ENCODE data around the gene PCBD2.

DNA sequence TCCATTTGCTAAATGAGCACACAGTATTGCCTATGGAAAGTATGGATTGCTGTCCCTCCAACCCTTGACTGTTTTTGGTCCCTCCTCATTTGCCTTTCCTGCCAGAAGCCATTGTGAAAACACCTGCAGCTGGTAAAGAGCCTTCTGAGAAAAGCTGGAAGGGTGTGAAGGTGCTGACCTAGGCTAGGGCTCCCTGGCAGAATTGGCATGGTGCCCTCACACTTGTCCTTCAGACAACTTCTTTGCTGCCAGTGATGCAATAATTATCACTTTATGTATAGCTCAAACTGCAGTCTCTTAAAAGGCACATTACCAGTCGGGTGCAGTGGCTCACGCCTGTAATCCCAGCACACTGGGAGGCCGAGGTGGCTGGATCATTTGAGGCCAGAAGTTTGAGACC lies 26.5 kb upstream of the PCBD2 start:
- TF ChIP-seq SRF (IDR thresholded peaks at IDR 0.05; ENCODE audit: low read depth) (no peak), POLR2A (IDR thresholded peaks at IDR 0.05; ENCODE audit: borderline replicate concordance, extremely low read depth, insufficient read depth, insufficient read length) (no peak), CEBPB (IDR thresholded peaks at IDR 0.05; ENCODE audit: low read depth) (no peak)
- TF ChIP-seq, protein P1, sequence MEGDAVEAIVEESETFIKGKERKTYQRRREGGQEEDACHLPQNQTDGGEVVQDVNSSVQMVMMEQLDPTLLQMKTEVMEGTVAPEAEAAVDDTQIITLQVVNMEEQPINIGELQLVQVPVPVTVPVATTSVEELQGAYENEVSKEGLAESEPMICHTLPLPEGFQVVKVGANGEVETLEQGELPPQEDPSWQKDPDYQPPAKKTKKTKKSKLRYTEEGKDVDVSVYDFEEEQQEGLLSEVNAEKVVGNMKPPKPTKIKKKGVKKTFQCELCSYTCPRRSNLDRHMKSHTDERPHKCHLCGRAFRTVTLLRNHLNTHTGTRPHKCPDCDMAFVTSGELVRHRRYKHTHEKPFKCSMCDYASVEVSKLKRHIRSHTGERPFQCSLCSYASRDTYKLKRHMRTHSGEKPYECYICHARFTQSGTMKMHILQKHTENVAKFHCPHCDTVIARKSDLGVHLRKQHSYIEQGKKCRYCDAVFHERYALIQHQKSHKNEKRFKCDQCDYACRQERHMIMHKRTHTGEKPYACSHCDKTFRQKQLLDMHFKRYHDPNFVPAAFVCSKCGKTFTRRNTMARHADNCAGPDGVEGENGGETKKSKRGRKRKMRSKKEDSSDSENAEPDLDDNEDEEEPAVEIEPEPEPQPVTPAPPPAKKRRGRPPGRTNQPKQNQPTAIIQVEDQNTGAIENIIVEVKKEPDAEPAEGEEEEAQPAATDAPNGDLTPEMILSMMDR (IDR thresholded peaks at IDR 0.05 in 2 of 3, conservative IDR thresholded peaks at IDR 0.05 in 1 of 3; ENCODE audit: borderline replicate concordance in 1 of 3, insufficient read depth in 1 of 3, low read depth in 2 of 3, low read length in 2 of 3) = no peak

Data from HCT116 (cell line).